ENCODE data around the gene SLC44A1. TPM values are rescaled to one million over a fixed set of nuclear protein-coding genes. Genes with fewer than 3 reads are reported as not detected.

SLC44A1 gene
- total RNA-seq, 1 donor from 2014 or later = 55.2 TPM

- DNase-seq = no peak
- intact Hi-C loops (cut with DNase I) = no loop called here
- peaks cover 57% of the 10 kb centered on the region for H3K36me3 ChIP-seq
These were observed 118.0 kb downstream of the SLC44A1 start for GRCh38 chr9:105362470-105362869.

DNA sequence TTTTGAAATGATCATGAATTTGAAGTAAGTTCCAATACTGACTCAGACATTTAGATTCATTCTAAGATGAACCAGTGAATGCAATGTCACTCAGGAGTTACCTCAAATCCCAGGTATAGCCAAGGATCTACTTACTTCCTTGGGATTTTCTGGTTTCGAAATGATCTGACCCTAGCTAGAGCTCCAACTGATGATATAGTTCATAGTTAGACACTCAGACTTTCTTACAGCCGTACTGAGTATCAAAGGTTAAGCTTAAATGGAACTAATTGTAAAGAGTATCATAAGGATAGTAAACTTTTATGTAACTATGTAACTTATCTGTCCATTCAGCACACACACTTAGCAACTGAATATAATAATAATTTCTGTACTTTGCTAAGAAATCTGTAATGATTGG, 119.4 kb downstream of the SLC44A1 start:
- Histone ChIP-seq H3K9me3 (no peaks in the 10 kb centered on the region), H3K27ac (no peak overlapping the region), H3K27me3 (ENCODE audit: low read depth) (no peaks in the 10 kb centered on the region), H3K4me3 (no peak overlapping the region), H3K4me1 (no peaks in the 10 kb centered on the region), H3K36me3 (peaks cover 58% of the 10 kb centered on the region)
- DNase-seq (no peak), ATAC-seq (no peak)
- intact Hi-C loops (cut with DNase I) = no loop called here
- no peak for TF ChIP-seq CTCF (IDR thresholded peaks at IDR 0.05)

More at GRCh38 chr9:105362470-105362869, 118.0 kb downstream of the SLC44A1 start:
- Histone ChIP-seq H3K27me3 (ENCODE audit: low read depth) (no peaks in the 10 kb centered on the region), H3K27ac (no peak overlapping the region), H3K9me3 (no peaks in the 10 kb centered on the region), H3K4me3 (no peak overlapping the region), H3K4me1 (no peaks in the 10 kb centered on the region)
- ATAC-seq = no peak
- no peak for TF ChIP-seq CTCF (IDR thresholded peaks at IDR 0.05)

DNA sequence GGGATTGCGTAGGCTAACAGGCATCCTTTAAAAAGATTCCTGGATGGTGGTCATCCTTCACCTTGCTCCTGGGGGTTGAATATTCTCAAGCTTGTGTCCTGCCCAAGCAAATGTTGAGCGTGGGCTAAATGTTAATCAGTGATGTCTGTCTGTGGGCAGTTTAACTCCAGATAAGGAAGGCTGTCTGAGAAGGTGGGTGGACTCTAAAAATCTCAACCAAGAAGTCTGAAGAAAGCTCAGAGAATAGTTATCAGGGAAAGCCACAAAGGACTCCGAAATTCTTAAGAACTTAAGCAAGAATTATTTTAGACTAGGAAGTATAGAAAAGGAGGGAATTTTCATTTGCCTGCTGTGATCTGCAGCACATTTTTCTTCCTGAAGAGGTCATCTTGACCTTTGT, 125.5 kb downstream of the SLC44A1 start:
- intact Hi-C loops (cut with DNase I) = no loop called here
- Histone ChIP-seq H3K4me1 (no peaks in the 10 kb centered on the region), H3K27me3 (ENCODE audit: low read depth) (no peaks in the 10 kb centered on the region), H3K9me3 (no peaks in the 10 kb centered on the region), H3K27ac (no peak overlapping the region), H3K4me3 (no peak overlapping the region), H3K36me3 (peaks cover 26% of the 10 kb centered on the region)
- TF ChIP-seq CTCF (IDR thresholded peaks at IDR 0.05) = no peak
- ATAC-seq = no peak
- no peak for DNase-seq

- no peak overlapping the region for H3K4me3 ChIP-seq
- H3K27me3 ChIP-seq (ENCODE audit: low read depth) = no peaks in the 10 kb centered on the region
- no peak overlapping the region for H3K27ac ChIP-seq
- H3K9me3 ChIP-seq = no peaks in the 10 kb centered on the region
- no peak for TF ChIP-seq CTCF (IDR thresholded peaks at IDR 0.05)
- DNase-seq (no peak), ATAC-seq (no peak)
- no peaks in the 10 kb centered on the region for H3K4me1 ChIP-seq
- peaks cover 22% of the 10 kb centered on the region for H3K36me3 ChIP-seq
- intact Hi-C loops (cut with DNase I) = no loop called here
These were observed 129.3 kb downstream of the SLC44A1 start for GRCh38 chr9:105373723-105374122.

DNA sequence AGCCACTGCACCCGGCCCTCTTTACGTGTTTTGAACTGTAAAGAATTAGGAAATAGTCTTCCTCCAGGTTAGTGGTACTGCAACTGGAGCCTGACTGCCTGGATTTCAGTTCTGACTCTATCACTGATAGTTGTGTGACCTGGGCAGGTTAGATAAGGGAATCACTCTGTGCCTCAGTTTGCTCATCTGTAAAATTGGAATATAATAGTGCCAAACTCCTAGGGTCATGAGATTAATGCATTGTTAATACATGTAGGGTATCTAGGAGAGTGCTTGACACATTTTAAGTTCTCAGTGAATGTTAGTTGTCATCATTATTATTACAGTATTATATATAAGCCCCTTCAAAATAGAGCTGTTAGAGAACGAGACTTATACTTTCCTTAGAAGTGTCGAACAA, 130.9 kb downstream of the SLC44A1 start:
- Histone ChIP-seq H3K9me3 (no peaks in the 10 kb centered on the region), H3K27ac (no peak overlapping the region), H3K36me3 (peaks cover 14% of the 10 kb centered on the region), H3K4me3 (no peak overlapping the region), H3K4me1 (no peaks in the 10 kb centered on the region), H3K27me3 (ENCODE audit: low read depth) (no peaks in the 10 kb centered on the region)
- intact Hi-C loops (cut with DNase I) = no loop called here
- DNase-seq (no peak), ATAC-seq (no peak)
- no peak for TF ChIP-seq CTCF (IDR thresholded peaks at IDR 0.05)

GRCh38 chr9:105376893-105377292, 132.4 kb downstream of the SLC44A1 start:
- ATAC-seq (no peak), DNase-seq (no peak)
- H3K36me3 ChIP-seq = peaks cover 14% of the 10 kb centered on the region
- intact Hi-C loops (cut with DNase I) = no loop called here
- no peak overlapping the region for H3K27ac ChIP-seq
- H3K4me1 ChIP-seq = no peaks in the 10 kb centered on the region
- H3K9me3 ChIP-seq = no peaks in the 10 kb centered on the region
- no peak for TF ChIP-seq CTCF (IDR thresholded peaks at IDR 0.05)
- no peaks in the 10 kb centered on the region for H3K27me3 ChIP-seq (ENCODE audit: low read depth)
- H3K4me3 ChIP-seq = no peak overlapping the region
